Choroid plexus epithelial cell (primary cell): ENCODE results near the gene PPP1CA.
A peak's percentile ranks its signal among the peaks of the same experiment; 100 is the strongest.

Experiments
- DNase-seq: peaks from one replicate; pipeline ENCODE4 v3.0.0-alpha.2; 2010; ENCODE audit warnings: low read depth
- H3K4me3 ChIP-seq: 2 replicates; pipeline ENCODE4 v1.5.1; 2011; ENCODE audit warnings: low read depth, mild to moderate bottlenecking, control low read depth, low read length, moderate library complexity
- TF ChIP-seq, protein P1 (sequence below): conservative IDR thresholded peaks from 2 replicates; pipeline ENCODE4 v1.5.1; 2011; ENCODE audit warnings: low read depth, mild to moderate bottlenecking, control low read depth, inconsistent platforms, low read length, moderate library complexity

Gene PPP1CA

DNA sequence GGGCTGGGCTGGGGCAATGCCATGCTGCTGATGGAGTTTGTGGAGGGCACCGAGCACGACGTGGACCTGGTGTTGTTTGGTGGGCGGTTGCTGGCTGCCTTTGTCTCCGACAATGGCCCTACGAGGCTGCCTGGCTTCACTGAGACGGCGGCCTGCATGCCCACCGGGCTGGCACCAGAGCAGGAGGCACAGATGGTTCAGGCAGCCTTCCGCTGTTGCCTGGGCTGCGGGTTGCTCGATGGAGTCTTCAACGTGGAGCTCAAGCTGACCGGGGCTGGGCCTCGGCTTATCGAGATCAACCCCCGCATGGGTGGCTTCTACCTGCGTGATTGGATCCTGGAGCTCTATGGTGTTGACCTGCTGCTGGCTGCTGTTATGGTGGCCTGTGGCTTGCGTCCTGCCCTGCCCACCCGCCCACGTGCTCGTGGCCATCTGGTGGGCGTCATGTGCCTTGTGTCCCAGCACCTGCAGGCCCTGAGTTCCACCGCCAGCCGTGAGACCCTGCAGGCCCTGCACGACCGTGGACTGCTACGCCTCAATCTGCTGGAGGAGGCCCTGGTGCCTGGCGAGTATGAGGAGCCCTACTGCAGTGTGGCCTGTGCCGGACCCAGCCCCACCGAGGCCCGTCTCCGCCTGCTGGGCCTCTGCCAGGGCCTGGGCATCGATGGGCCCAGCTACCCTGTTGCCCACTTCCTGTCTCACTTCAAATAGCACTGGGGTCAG is 22.4 kb upstream of the PPP1CA start:
- TF ChIP-seq, protein P1, sequence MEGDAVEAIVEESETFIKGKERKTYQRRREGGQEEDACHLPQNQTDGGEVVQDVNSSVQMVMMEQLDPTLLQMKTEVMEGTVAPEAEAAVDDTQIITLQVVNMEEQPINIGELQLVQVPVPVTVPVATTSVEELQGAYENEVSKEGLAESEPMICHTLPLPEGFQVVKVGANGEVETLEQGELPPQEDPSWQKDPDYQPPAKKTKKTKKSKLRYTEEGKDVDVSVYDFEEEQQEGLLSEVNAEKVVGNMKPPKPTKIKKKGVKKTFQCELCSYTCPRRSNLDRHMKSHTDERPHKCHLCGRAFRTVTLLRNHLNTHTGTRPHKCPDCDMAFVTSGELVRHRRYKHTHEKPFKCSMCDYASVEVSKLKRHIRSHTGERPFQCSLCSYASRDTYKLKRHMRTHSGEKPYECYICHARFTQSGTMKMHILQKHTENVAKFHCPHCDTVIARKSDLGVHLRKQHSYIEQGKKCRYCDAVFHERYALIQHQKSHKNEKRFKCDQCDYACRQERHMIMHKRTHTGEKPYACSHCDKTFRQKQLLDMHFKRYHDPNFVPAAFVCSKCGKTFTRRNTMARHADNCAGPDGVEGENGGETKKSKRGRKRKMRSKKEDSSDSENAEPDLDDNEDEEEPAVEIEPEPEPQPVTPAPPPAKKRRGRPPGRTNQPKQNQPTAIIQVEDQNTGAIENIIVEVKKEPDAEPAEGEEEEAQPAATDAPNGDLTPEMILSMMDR = no peak
- H3K4me3 ChIP-seq = no peak overlapping the region
- DNase-seq = no peak

DNA sequence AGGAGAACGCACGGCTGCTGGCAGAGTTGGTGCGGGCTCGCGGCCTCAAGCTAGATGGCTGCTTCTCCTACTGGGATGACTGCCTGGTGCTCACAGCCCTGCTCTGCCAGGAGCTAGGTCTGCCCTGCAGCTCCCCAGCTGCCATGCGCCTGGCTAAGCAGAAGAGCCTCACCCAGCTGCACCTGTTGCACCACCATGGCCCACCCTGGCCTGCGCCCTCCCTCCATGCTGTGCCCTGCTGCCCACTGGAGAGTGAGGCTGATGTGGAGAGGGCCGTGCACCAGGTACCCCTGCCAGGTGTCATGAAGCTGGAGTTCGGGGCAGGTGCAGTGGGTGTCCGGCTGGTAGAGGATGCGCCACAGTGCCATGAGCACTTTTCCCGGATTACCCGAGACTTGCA is 21.8 kb upstream of the PPP1CA start:
- H3K4me3 ChIP-seq = no peak overlapping the region
- TF ChIP-seq, protein P1 = no peak
- DNase-seq = no peak

DNA sequence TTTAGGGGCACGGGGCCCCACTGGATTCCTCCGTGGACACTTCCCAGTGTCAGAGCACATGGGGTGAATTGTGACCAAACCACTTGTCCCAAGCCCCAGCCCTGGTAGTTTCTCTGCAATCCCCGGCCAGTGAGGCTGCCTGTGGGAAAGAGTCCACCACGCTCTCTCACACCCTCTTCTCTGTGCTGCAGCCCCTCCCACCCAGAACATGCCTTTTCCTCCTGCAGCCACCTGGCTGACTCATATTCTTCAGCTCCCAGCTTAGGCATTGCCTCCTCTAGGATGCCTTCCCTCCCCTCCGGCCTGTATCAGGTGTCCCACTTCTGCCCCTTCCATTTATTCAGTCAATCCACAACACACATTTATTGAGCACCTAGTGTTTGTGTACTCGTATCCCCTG is 21.2 kb upstream of the PPP1CA start:
- TF ChIP-seq, protein P1 = no peak
- no peak overlapping the region for H3K4me3 ChIP-seq
- DNase-seq = no peak

DNA sequence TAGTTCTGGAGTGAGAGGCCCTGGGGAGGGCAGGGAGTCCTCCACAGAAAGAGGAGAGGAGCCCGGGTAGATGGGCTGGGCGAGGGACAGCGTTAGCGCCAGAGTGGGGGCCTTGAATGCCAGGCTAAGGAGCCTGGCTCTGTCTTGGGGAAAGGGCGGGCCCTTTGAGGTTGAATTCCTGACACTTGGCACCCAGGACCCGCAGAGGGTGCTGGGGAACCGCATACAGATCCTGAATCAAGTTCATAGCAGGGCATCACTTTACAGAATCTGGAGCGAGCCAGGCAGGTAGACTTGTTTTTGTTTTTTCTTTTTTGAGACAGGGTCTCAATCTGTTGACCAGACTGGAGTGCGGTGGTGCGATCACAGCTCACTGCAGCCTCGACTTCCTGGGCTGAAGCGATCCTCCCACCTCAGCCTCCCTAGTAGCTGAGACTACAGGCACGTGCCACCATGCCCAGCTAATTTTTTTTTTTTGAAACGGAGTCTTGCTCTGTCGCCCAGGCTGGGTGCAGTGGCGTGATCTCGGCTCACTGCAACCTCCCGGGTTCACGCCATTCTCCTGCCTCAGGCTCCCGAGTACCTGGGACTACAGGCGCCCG is 19.9 kb upstream of the PPP1CA start:
- no peak for DNase-seq
- TF ChIP-seq, protein P1 = no peak
- peak overlapping the region; percentile 27 for H3K4me3 ChIP-seq

DNA sequence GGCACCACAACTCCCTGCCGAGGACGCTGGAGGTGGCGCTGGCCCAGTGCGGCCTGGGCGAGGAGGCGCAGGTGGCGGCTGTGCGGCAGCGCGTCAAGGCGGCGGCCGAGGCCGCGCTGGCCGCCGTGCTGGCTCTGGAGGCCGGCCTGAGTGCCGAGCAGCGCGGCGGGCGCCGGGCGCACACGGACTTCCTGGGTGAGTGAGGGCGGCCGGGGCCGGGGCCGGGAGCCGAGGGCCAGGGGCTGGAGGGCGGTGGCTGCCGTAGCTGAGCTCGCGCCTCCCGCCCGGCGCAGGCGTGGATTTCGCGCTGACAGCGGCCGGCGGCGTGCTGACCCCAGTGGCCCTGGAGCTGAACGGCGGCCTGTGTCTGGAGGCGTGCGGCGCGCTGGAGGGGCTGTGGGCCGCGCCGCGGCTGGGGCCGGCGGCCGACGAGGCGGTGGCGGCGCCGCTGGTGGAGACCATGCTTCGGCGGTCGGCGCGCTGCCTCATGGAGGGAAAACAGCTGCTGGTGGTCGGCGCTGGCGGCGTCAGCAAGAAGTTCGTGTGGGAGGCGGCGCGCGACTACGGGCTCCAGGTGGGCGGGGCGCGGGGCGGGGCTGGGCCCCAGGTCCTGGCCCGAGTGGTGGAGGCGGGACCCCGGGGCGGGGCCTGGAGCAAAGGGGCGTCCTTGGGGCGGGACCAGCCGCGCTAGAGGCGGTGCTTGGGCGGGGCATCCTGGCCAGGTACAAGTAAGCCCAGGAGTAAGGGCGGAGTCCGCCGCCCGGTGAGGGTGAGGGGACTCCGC is 19.2 kb upstream of the PPP1CA start:
- DNase-seq = peak; percentile 92
- TF ChIP-seq, protein P1 = no peak

DNA sequence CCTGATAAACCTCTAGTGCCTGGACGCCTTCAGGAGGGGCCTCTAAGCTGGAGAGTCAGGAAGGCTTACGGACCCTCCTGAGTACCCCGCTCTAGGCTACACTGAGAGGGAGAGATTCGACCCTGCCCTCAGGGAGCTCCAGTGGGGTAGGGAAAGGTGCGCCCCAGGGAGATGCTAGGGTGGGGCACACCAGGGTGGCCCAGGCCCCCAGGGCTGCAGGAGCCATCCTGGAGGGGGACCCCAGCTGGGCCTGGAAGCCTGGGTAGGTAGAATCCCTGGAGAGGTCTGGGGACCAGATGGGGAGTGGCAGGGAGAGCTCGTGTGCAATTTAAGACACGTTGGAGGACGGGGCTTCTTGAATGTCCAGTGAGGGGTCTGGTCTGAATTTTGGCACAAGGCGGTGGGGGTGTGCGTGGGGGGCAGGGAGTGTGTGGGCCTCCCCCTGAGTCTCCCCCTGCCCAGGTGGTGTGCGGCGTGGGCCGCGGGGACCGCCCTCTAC is 18.5 kb upstream of the PPP1CA start:
- TF ChIP-seq, protein P1 = no peak
- H3K4me3 ChIP-seq = peak overlapping the region; percentile 57
- DNase-seq = no peak

More for the DNA sequence above, 19.2 kb upstream of the PPP1CA start:
- peak overlapping the region; percentile 57 for H3K4me3 ChIP-seq
